HL-60/S4 (cell line): ENCODE results near the gene EXOC3.
"Not testable (repeated sequence)": the region's sequence is repeated elsewhere in the genome, so short reads cannot be mapped to it uniquely, and the experiment has no call there.

Source experiments
- in situ Hi-C: fragments of 300-500 bp; cut with MboI; formaldehyde crosslinking; loops from 2 replicates; pipeline ENCODE4 v1.14.3; 2022; ENCODE audit warnings: low sequenced_read_pairs

EXOC3 gene

DNA sequence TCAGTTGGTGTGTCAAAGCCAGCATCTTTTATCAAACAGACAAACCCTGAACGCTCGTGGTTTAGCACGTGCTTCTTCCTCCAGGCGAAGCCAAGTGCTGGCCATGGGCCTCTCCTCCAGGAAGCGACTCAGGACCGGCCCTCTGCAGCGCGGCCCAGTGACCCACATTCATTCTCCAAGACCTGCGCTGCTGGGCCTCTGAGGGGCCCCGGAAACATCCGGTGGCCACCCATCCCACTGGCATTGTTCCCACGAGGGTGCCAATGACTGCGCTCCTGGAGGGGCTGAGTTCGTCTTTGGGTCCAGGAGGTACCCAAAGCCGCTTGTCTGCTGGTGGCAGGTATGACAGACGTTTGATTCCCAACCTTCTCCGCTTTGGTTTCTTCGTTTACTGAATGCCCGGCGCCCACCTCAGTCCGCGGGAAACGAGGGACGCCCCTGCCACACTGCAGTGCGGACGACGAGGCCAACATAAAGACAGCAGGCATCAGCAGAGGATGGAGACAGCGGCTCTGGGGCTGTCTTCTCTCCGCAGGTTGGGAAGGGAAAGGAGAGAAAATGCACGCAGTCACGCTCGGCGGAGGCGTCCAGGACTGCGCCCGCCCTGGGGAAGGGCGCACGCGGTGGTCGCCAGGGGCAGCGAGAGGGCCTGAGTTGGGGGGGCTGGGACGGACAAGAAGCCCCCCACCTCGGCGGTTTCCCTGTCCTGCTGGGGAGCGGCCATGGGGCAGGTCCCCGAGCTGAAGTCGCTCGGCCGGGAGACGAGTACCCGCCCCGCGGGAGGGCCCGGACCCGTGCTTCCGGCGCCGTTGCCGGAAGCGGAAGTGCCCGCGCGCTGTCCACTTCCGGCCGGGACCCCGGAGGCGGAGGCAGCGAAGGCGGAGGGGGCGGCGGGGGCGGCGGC, at the start of gene EXOC3:
Gene EXOC3 (plus strand): TSS at position 842 of the 904 bp plus-strand sequence. CDS start 3,030 bp downstream, outside the sequence.
- in situ Hi-C loops = no loop called here

DNA sequence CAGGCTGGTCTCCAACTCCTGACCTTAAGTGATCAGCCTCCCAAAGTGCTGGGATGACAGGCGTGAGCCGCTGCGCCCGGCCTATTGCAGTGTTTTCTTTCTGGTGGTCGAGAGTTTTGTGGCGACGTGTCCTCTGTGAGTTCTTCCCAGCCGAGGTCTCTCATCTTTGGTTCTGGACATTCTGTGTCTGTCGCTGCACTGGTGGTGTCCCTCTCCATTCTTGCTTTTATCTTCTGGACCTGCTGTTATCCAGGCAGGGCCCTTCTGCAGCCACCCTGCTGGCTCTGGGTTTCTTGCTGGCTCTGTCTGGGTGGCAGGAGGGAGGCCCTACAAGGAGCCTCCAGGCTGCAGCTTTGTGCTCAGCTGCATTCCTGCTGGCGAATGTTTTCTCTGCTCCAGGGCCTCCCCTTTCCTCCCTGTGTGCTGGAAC, 49.1 kb upstream of the EXOC3 start:
- in situ Hi-C loops = no loop called here

DNA sequence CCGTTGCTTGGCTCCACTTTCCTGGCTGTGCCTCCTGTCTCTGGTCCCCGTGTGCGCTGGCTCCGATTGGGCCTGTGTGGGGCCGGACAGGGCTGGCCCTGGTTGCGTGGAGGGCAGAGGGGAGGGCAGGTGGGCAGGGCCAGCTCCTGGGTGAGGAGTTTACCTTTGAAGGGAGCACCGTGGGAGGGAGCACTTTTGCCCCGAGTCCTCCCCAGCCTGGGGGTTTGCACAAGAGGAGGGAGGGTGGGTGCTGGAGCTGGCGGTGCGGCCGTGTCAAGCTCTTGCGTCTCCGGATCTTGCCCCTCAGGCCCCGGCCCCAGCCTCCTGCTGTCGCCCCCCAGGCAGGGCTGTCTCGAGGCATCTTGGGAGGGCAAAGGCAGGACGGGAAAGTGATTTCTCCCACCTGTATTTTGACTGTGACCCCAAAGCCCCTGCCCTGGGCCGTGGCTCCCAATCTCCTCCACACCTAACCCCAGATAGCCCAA, 48.3 kb upstream of the EXOC3 start:
- in situ Hi-C loops = no loop called here

DNA sequence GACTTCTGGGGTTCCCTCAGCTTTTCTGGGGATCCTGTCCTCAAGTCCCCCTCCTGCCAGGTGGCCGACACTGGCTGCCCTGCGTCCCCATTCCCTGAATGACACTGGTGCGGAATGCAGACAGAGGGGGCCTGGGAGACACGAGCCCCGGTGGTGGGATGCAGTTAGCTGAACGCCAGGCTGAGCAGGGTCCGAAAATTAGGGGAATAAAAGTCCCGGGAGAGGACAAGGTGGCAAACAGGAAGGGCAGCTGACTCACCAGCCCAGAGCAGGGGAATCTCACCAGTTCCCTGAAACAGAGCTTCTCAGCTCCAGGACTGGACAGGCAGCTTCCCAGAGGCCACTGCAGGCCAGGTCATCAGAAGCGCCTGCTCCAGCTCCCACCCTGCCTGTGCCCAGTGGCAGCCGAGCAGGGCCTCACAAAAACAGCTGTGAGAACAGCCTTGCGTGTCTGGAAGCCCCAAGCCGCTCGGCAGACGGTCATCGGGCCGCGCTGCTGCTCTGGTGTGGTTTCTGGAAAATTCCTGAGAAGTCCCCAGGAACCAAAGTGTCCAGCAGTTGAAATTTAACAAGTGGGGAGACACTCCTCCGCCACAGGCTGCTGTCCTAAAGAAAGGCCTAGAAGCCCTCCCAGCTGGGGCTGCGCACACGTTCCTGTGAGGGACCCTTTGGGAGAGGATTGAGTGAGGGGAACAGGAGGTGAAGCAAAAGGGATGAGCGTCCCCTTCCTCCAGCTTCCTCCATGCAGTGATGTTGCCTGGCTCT, 47.6 kb upstream of the EXOC3 start:
- in situ Hi-C loops = no loop called here

DNA sequence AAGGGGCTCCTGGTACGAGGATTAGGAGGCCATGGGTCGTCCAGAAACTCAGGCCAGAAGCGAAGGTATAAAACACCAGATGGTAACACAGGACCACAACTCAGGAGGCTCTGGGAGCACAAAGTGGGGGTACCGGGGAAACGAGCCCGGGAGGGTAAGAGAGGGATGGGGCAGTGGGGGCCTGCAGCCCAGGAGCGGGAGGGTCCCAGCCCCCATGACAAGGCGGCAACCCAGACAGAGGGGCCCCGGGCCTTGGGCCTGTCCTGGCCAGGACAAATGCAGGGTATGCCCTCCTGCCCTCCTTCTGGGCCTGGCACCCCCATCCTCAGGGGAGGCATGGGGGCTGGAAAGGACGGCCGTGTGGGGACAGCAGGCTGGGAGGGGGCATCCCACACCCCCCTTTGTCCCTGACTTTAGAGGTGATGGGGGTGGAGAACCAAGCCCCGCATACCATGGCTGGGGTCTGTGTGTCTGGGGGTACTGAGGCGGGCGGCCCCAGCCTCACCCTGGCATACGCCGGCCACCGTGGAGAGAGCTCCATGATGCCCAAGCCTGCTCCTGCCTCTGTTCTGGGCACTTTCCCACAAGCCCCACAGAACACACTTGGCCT, 47.0 kb upstream of the EXOC3 start:
- in situ Hi-C loops = no loop called here

DNA sequence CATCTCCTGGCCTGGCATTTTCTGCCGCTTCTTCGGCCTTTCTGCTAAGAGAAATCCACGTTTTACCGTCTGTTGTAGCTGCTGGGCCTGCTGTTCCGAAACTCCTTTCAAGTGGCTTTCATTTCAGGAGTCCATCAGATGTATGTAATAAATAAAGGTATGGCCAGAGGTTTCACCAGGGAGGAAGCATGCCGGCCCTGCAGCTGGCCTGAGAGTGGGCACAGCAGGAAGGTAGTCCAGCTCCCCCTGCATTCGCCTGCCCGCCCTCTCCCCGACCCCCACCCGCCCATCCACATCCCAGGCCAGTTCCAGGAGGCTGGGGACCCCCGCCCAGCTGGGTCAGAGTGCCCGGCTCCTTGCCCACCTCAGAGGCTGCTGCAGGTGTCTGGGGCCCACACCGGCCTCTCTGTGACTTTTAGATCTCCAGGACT, 46.4 kb upstream of the EXOC3 start:
- in situ Hi-C loops = no loop called here

DNA sequence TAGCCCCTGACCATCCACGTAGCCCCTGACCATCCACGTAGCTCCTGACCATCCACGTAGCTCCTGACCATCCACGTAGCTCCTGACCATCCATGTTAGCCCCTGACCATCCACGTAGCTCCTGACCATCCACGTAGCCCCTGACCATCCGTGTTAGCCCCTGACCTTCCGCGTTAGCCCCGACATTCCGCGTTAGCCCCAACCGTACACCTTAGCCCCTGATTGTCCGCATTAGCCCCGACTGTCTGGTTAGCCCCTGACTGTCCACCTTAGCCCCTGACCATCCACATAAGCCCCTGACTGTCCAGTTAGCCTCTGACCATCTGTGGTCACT, 44.9 kb upstream of the EXOC3 start:
- in situ Hi-C loops = not testable (repeated sequence)

DNA sequence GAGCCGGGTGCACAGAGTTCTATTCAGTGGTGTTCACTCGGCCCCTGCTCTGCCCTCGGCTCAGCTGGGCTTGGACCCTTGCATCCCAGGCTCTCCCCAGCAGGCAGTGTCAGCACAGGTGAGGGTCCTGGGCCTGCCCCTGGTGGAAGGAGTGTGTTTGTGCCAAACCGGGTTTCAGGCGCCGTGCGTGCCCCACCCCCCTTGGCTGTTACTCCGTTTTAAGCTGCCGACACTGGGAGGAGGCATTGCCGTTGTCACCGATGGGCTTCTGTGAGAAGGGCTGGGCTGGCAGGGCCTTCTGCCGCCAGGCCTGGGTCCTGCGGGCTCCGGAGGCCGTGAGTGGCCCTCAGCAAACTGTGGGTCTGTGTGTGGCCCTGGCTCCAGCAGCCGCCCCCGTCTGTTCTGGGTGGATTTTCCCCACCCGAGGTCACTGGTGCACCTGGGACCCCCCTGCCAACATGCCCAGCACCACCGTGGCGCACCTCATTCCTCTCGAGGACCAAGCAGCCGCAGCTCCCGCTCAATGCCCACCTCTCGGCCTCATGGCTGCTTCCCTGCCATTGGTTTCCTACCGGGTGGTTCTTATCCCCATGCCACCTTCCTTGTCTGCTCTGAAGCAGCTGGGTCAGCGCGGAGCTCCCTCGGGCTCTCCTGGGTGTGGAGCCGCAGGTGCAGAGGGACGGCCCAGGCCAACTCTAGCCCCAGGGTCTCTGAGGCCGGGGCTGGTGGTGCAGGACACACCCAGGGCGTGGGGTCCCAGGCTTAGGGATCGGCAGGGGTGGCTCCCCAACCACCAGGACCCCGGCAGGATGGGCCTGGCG, 44.3 kb upstream of the EXOC3 start:
- in situ Hi-C loops = no loop called here

DNA sequence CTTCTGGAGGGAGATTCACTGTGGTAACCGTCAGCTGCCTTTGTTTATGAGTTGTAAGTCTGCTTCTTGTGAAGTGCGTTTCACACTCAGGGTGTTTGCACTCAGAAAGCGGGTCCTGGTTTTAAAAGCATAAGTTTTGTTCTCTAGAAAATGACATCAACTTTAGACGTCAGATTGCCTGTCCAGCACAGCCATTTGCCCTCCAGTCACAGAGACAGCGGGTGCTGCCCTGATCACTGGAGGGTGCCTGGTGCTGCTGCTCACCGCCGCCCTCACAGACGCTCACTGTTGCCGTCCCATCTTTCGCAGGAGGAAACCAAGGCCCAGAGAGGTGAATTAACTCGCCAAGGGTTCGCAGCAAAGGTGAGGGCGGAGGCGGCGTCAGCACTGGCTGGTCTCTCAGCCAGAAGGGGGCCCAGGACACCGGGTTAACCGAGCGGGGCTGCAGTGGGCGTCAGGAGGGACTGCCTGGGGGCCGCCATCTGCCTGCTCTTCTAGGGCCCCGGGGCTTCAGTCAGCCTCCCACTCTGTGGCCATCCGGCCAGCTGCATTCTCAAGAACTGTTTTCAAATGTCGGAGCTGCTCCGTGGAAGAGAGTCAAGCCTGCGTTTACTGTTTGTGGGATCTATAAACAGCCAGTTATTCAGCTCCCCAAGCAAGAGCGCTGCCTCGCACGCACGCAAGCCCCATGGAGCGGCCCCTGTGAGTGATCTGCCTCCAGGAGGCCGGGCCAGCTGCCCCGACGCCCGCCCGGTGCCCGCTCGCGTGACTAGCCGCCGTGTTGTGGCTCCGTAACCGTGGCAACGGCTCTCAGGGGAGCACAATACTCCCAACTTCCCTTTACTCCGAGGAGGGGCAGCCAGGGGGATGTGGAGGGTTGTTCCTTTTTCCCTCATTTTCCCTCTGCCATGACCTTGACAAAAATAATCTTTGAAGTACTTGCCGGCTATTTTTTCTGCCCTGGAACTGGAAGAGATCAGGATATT, 43.4 kb upstream of the EXOC3 start:
- in situ Hi-C loops = no loop called here

DNA sequence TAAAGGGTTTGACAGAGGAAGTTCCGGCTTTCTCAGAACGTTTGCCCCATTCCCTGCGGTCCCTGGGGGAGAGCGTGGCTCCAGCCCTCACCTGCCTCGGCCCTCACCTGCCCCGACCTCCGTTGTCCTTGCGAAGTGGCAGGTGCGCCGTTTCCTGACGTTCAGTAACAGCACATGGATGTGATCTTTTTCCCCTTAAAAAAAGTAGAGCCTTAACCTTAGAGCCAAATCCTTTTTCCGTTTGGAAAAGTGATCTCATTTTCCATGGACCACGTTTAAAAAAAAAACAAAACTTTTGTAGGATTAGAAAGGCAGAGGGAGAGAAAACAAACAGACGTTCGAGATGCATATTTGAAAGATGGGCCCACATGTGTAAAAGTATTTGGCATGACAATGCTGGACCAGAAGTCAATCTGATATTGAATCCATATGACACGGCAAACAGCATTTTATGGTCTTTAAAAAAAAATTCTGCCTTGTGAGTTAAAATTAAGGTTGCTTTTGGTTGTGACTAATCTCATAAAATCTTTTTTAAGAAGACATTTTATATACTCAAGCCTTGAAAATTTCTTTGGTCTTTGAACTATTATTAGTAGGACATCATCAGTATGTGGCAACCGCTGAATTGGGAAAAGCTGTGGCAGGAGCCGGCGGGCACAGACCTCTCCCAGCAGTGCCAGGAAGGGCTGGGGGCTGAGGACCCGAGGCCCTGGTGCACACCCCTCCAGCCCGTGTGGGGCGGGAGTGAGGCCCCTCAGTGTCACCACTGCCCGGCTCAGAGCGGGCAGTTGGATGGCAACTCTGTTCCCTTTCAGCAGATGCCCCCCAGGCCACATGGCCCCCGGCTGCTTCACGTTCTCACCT, 42.5 kb upstream of the EXOC3 start:
- in situ Hi-C loops = no loop called here

DNA sequence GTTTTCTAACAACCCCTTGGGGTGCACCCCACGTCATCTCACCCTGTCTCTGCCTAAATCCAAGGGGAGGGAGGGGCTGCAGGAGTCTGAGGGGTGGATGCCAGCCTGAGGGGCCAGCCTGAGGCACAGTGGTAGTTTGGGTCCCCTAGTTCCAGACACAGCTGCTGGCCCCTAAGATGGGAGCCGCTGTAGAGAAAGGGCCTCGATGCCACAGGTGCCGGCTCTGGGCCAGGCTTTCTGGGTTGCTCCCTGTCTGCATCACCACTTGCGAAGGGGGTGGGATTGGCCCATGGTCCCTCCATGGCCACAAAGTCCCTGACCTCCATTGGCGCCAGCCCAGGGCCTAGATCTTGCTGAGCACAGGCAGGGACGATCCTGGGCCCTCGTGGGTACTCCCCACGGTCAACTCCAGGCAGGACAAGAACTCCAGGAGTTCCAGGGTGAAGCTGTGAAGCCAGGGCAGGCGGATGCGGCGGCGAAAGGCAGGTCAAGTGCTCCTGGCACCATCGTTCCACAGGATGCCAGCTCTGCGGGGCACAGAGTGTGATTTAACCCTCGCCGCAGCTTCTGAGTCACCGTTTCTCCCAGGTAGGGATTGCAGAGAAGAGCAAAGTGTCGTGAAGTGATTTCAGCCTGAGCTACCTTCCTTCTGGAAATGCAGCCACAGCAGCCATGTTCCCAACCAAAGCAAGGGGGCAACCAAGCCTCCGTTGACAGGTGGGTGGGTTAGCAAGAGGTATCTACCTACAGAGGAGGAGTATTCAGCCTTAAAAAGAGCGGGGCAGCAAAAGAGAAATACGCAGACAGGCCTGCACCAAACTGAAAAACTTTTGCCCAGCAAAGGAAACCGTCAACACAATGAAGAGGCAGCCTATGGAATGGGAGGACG, 41.6 kb upstream of the EXOC3 start:
- in situ Hi-C loops = no loop called here

DNA sequence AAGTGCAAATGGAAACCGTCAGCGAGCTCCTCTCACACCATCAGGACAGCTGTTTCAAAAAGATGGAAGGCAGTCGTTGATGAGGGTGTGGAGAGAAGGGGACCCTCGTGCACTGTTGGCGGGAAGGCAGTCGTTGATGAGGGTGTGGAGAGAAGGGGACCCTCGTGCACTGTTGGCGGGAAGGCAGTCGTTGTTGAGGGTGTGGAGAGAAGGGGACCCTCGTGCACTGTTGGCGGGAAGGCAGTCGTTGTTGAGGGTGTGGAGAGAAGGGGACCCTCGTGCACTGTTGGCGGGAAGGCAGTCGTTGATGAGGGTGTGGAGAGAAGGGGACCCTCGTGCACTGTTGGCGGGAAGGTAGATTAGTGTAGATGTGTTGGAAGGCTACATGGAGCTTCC, 40.8 kb upstream of the EXOC3 start:
- in situ Hi-C loops = not testable (repeated sequence)

DNA sequence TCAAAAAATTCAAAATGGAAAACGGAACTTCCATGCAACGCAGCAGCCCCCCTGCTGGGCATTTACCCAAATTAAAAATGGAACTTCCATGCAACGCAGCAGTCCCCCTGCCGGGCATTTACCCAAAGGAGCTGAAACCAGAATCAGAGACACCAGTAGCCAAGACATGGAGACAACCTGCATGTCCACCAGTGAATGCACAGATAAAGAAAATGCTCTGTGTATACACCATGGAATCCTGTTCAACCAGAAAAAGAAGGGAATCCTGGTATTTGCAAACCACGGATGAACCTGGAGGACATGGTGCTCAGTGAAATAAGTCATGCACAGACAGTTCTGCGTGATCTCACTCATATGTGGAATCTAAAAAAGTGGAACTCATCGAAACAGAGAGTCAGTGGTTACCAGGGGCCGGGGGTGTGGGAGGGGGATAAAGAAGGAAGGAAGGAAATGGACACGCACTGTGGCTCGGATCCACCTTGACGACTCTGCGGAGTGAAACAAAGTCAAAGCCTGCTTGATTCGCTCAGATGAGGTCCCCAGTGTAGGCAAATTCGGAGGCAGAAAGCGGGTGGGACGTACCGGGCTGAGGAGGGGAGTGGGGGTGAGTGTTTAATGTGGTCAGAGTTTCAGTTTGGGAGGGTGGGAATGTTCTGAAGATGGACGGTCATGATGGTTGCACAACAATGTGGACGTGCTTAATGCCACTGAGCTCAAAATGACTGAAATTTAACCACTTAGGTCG, 40.2 kb upstream of the EXOC3 start:
- in situ Hi-C loops = no loop called here

DNA sequence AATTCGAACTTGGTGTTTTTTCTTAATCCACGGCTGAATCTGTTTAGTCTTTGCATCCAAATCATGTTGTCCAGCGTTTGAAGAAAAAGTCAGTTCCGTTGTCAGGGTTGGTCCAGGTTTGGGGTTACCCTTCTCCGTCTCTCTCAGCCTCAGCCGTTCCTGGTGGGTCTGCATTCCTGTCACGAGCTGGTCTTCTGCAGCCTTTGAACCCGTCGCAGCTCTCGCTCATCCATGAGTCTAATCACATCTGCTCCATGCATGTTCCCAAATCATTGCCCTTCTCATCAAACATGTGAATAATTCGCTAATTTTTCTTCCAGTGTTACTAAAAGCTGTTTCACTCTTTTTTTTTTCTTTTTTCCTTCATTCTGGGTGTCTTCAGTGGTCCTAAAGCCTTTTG, 39.0 kb upstream of the EXOC3 start:
- in situ Hi-C loops = no loop called here

DNA sequence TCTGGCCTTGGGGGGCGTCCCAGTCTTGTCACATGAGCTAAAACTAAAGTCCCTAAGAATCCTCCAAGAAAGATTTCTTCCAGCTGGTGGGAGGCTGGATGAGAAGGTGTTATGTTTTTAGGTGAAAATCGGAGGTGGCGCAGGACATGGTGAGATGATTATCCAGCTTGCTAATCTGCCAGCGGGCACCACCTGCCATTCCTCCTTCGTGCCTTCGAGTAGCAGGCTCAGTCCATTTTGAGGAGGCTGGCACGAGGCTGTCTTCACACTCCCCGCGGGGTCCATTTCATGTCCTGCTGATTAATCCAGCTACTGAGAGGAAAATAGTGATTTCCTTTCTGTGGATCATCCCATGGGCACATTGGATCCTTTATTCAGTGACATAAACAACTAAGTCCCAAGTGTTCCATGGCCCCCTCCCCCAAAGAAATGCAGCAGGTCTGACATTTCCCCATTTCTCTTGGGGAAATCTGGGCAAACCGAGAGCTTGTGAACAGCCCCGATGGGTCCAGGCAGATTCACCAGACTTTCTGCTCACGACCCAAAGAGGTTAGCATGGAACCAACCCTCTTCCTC, 38.2 kb upstream of the EXOC3 start:
- in situ Hi-C loops = no loop called here

DNA sequence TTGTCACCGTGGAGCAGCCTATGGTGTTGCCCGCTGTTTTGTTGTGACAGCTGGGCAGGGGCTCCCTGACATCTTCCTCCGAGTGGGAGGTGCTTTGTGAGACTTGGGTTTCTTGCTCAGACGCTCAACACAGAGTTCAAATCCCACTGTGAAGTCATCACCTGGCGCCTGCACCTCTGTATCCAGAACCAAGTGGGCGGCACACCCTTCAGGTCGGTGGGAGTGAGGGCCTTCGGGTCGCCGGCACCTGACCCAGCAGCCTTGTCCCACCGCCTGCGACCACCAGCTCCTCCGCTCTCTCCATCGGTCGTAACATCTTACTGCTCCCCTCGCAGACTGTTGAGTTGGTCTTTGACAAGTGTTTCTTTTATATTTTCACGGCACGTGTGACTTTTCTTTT, 37.6 kb upstream of the EXOC3 start:
- in situ Hi-C loops = no loop called here

DNA sequence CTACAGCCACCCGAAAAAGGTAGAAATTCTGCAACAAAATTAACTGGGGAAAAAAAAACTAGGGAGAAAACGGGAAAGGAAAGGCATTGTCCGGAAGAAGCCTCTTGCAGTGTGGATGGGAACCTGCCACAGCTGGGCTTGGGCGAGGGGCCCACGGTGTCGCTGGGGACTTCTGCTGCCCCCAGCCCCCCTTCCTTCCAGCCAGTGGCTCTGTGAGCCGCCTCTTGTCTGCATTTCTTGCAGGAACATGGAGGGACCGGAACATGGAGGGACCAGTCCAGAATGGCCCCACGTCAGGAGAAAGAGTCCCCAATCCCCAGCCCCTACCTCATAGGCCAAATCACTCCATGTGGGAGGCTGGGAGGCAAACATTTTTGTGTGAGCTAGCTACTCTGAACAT, 36.9 kb upstream of the EXOC3 start:
- in situ Hi-C loops = no loop called here
